Ovary (tissue), 9 donors: Measurements from ENCODE around the gene MAPT. TPM values are rescaled to one million over a fixed set of nuclear protein-coding genes. Genes with fewer than 3 reads are reported as not detected.

Source experiments
- DNase-seq, 5 donors: peaks; one replicate each; pipeline ENCODE4 v3.0.0-alpha.2; 2019 to 2020
- H3K27ac ChIP-seq, 2 donors: fragments of 200-600 bp; one replicate each; pipeline versions ENCODE4 v1.5.1 to v1.8.0; 2019 to 2022
- H3K27me3 ChIP-seq: fragments of 200-600 bp; one replicate; pipeline ENCODE4 v1.8.0; 2022
- H3K36me3 ChIP-seq: fragments of 200-600 bp; sonication (generic); one replicate; pipeline ENCODE4 v1.5.1; 2019
- H3K4me1 ChIP-seq: one replicate; pipeline ENCODE4 v1.8.1; 2013; ENCODE audit warnings: mild to moderate bottlenecking, moderate library complexity; ENCODE audit not compliant: insufficient read depth
- H3K4me3 ChIP-seq: fragments of 200-600 bp; sonication (generic); one replicate; pipeline ENCODE4 v1.5.1; 2017
- H3K9me3 ChIP-seq, 2 donors: fragments of 200-600 bp in 1 of 2; sonication (generic) in 1 of 2; one replicate each; pipeline versions ENCODE4 v1.5.1 to v1.8.1; 2013 to 2019; ENCODE audit warnings: mild to moderate bottlenecking in 1 of 2, moderate library complexity in 1 of 2
- CTCF ChIP-seq, 3 donors: fragments of 450-650 bp in 2 of 3; fragments of 200-600 bp in 1 of 3; IDR thresholded peaks; one replicate each; pipeline versions ENCODE4 v1.5.1 to v1.8.0; 2016 to 2022; ENCODE audit warnings: antibody characterized with exemption in 3 of 3, mild to moderate bottlenecking in 1 of 3
- EP300 ChIP-seq: sonication (generic); formaldehyde crosslinking; IDR thresholded peaks from one replicate; pipeline ENCODE4 v1.6.1; 2017; ENCODE audit warnings: antibody characterized with exemption
- POLR2A ChIP-seq: fragments of 450-650 bp; IDR thresholded peaks from one replicate; pipeline ENCODE4 v1.6.1; 2017; ENCODE audit warnings: antibody characterized with exemption, mild to moderate bottlenecking, moderate library complexity
- WGBS, 3 donors: extraction: QIAGEN DNeasy Blood & Tissue Kit in 1 of 3; methylation state at CpG; one replicate each; pipeline versions ENCODE4 v1.1.5 to v1.1.7; 2013 to 2017; 5-methylcytosine and 5-hydroxymethylcytosine counted together
- intact Hi-C, 4 donors: fragments of 100-400 bp; cut with DNase I; formaldehyde crosslinking; loops; one replicate each; pipeline versions ENCODE4 v1.11.0 to v1.15.1; 2022 to 2023
- polyA plus RNA-seq, 2 donors: library from polyadenylated mRNA; stranded (reverse); fragments of 200-250 nt in 1 of 2; fragments of 350-450 nt in 1 of 2; fragmentation: Illumina TruSeq in 1 of 2; extraction: RNeasy Lipid Tissue Mini Kit (QIAGEN cat#74804) in 1 of 2; gene quantifications; one replicate each; pipeline ENCODE4 v1.2.3, GENCODE V29; 2013 to 2014
- total RNA-seq, 7 donors: library from RNA; depleted of rRNA in 2 of 7; stranded (reverse); fragments of >200 nt in 2 of 7; fragmentation: NEBNext Ultra II Directional in 3 of 7; extraction: Animal tissue kit (Norgen Biotek cat#: 25700) in 3 of 7; gene quantifications; one replicate each; pipeline versions ENCODE4 v1.1.0 to v1.2.4, GENCODE V29; 2016 to 2023
- donor health status: DM: no; HTN: no; CAD: no; lungs with moderate emphysema.
- donor health status: DM: no; HTN: no; CAD: no.
- donor health status: Bipolar disorder and iron deficiency.
- donor health status: DM: yes; HTN: yes; CAD: no.
- donor health status: DM: no; HTN: no; CAD: no.
- donor health status: DM: yes; HTN: yes; CAD: no.

Gene MAPT
- total and polyA plus RNA-seq, 9 donors: 0.40 to 2.2 (median 1.1) TPM

GRCh38 chr17:46037722-46038255, 143.4 kb downstream of the MAPT start:
- Histone ChIP-seq H3K9me3 (no peaks in the 10 kb centered on the region), H3K36me3 (peaks cover 3% of the 10 kb centered on the region), H3K4me1 (no peaks in the 10 kb centered on the region), H3K27me3 (no peaks in the 10 kb centered on the region), H3K27ac (no peak overlapping the region), H3K4me3 (no peak overlapping the region)
- intact Hi-C loops: no loop called here
- 77 to 82% (median 81%) methylated on average over 4 of the region's 4 CpGs for whole genome bisulfite sequencing, 3 donors
- TF ChIP-seq EP300 (no peak), CTCF (IDR thresholded peaks at IDR 0.05) (no peak), POLR2A (no peak)
- no peak for DNase-seq

GRCh38 chr17:46038414-46038813, 144.1 kb downstream of the MAPT start:
- intact Hi-C loops: no loop called here
- 87 to 95% (median 90%) methylated on average over 6 of the region's 6 CpGs for WGBS, 3 donors

GRCh38 chr17:46038937-46039336, 144.6 kb downstream of the MAPT start:
- H3K36me3 ChIP-seq: no peaks in the 10 kb centered on the region
- WGBS, 3 donors: 89 to 92% (median 89%) methylated on average over 12 of the region's 12 CpGs
- H3K4me3 ChIP-seq: no peak overlapping the region
- no peak for TF ChIP-seq EP300
- TF ChIP-seq POLR2A: no peak
- TF ChIP-seq CTCF (IDR thresholded peaks at IDR 0.05): no peak
- no peaks in the 10 kb centered on the region for H3K9me3 ChIP-seq
- H3K27me3 ChIP-seq: no peaks in the 10 kb centered on the region
- H3K4me1 ChIP-seq: no peaks in the 10 kb centered on the region
- H3K27ac ChIP-seq: no peak overlapping the region
- peak in 1 of 5 donors; percentile 15 for DNase-seq
- intact Hi-C loops: no loop called here

More at GRCh38 chr17:46038414-46038813, 144.1 kb downstream of the MAPT start:
- H3K36me3 ChIP-seq: peaks cover 1% of the 10 kb centered on the region
- peak in 1 of 5 donors; percentile 19 for DNase-seq
- H3K4me1 ChIP-seq: no peaks in the 10 kb centered on the region
- TF ChIP-seq POLR2A (no peak), EP300 (no peak), CTCF (IDR thresholded peaks at IDR 0.05) (no peak)
- H3K27me3 ChIP-seq: no peaks in the 10 kb centered on the region
- no peak overlapping the region for H3K4me3 ChIP-seq
- no peak overlapping the region for H3K27ac ChIP-seq
- no peaks in the 10 kb centered on the region for H3K9me3 ChIP-seq

DNA sequence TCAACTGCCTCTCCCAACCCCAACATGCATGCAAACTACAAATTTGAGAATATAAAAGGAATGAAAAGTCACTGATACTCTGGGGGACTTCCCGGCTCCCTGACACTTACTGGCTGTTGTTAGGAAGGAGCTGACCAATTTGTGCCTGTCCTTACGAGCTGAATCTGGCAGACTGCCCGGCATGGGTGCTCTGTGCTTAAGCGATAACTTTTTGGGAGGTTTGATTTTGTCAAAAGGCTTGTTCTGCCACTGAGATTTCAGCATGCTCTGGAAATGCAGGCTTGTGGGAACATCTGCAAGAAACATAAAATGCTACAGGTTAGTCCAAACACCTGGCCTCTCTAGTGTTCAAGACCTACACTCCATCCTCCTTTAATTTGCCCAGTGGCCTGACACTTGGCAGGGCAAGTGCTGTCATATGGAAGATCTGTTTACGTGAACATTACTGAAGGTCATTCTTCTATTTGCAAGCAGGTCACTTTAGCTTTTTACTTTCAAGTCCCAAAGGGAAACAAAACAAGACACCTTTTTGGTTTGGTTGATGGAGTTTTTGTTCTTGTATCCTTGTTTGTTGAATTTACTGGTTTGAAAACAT, 145.3 kb downstream of the MAPT start:
- Histone ChIP-seq H3K27me3 (no peaks in the 10 kb centered on the region), H3K36me3 (no peaks in the 10 kb centered on the region), H3K27ac (peak overlapping the region in 1 of 2 donors; percentile 5), H3K4me3 (no peak overlapping the region), H3K9me3 (no peaks in the 10 kb centered on the region), H3K4me1 (peaks cover 2% of the 10 kb centered on the region)
- peak in 1 of 5 donors; percentile 30 for DNase-seq
- intact Hi-C loops: loop anchor here in 2 of 4 donors (10.0 kb wide), 1 partner anchor 155 kb away; the partner anchor contains the start of gene KANSL1 (in 2 of the 2)
- TF ChIP-seq EP300 (no peak), CTCF (IDR thresholded peaks at IDR 0.05) (no peak), POLR2A (no peak)
- 64% methylated on average over 5 of the region's 5 CpGs for WGBS, 3 donors
